Caco-2 (cell line): Measurements from ENCODE around the gene C14orf180. TPM values are rescaled to one million over a fixed set of nuclear protein-coding genes. Genes with fewer than 3 reads are reported as not detected.

Source experiments
- BruUV-seq: library from RNA; stranded (reverse); fragments of 400-500 nt; replicated peaks from 2 replicates; lab custom pipeline; 2021; lab: Mats Ljungman, UMichigan
- CTCF ChIA-PET: fragments of 300-600 bp; sonication (Branson Sonifier 250); formaldehyde crosslinking; loops from one replicate; lab custom pipeline; 2022; ENCODE audit warnings: antibody characterized with exemption; lab: Charles Lee
- POLR2A ChIA-PET: fragments of 300-600 bp; sonication (Branson Sonifier 250); formaldehyde crosslinking; loops from one replicate; lab custom pipeline; 2022; ENCODE audit warnings: antibody characterized with exemption; lab: Charles Lee
- DNase-seq, 2 experiments: peaks; one replicate each; pipeline versions ENCODE4 v3.0.0 to v3.0.0-alpha.2; 2020 to 2022
- H3K27me3 ChIP-seq: replicated peaks from 2 replicates; pipeline ENCODE4 v1.6.0; 2011; ENCODE audit warnings: low read length; ENCODE audit not compliant: control insufficient read depth, insufficient read depth
- H3K36me3 ChIP-seq: 2 replicates; pipeline ENCODE4 v1.5.1; 2011; ENCODE audit warnings: low read length; ENCODE audit not compliant: control insufficient read depth, insufficient read depth
- H3K4me1 ChIP-seq: fragments of 250-450 bp; sonication (Bioruptor Pico); 2 replicates; pipeline ENCODE4 v1.5.1; 2020; ENCODE audit warnings: mild to moderate bottlenecking
- H3K4me3 ChIP-seq: 2 replicates; pipeline ENCODE4 v1.5.1; 2011; ENCODE audit warnings: low read depth, mild to moderate bottlenecking, control low read depth, low read length
- H3K9me3 ChIP-seq: fragments of 250-450 bp; sonication (Bioruptor Pico); 2 replicates; pipeline ENCODE4 v1.5.1; 2020; ENCODE audit warnings: mild to moderate bottlenecking, moderate library complexity
- H3K27ac Mint-ChIP-seq: one replicate; pipeline ENCODE4 v1.8.0; 2022; ENCODE audit warnings: mixed read lengths; ENCODE audit not compliant: unreplicated experiment
- H3K27me3 Mint-ChIP-seq: one replicate; pipeline ENCODE4 v1.8.0; 2022; ENCODE audit warnings: mixed read lengths; ENCODE audit not compliant: insufficient read depth, unreplicated experiment
- H3K36me3 Mint-ChIP-seq: one replicate; pipeline ENCODE4 v1.8.0; 2022; ENCODE audit warnings: mild to moderate bottlenecking, mixed read lengths; ENCODE audit not compliant: insufficient read depth, unreplicated experiment
- H3K4me1 Mint-ChIP-seq: one replicate; pipeline ENCODE4 v1.8.0; 2022; ENCODE audit warnings: low read depth, mixed read lengths; ENCODE audit not compliant: unreplicated experiment
- H3K4me3 Mint-ChIP-seq: one replicate; pipeline ENCODE4 v1.8.0; 2022; ENCODE audit warnings: mild to moderate bottlenecking, moderate library complexity, mixed read lengths; ENCODE audit not compliant: unreplicated experiment
- H3K9me3 Mint-ChIP-seq: one replicate; pipeline ENCODE4 v1.8.0; 2022; ENCODE audit warnings: mixed read lengths; ENCODE audit not compliant: unreplicated experiment
- CTCF ChIP-seq, 2 experiments: fragments of 200-600 bp in 1 of 2; IDR thresholded peaks; 1 replicate in 1 of 2; 2 replicates in 1 of 2; pipeline versions ENCODE4 v1.5.1 to v1.8.0; 2011 to 2022; ENCODE audit warnings: antibody characterized with exemption in 1 of 2, control low read depth in 1 of 2, inconsistent platforms in 1 of 2, low read depth in 1 of 2, low read length in 1 of 2, mild to moderate bottlenecking in 1 of 2, moderate library complexity in 1 of 2; ENCODE audit not compliant: insufficient read depth in 1 of 2, severe bottlenecking in 1 of 2, unreplicated experiment in 1 of 2
- intact Hi-C: fragments of 100-400 bp; cut with micrococcal nuclease; formaldehyde crosslinking; loops from one replicate; pipeline ENCODE4 v1.10.0; 2022; ENCODE audit not compliant: unreplicated experiment
- total RNA-seq: library from RNA; stranded (reverse); gene quantifications from 2 replicates; pipeline ENCODE4 v1.2.3, GENCODE V29; 2022

The C14orf180 gene
- total RNA-seq, 1 experiment from 2014 or later = not detected

- Mint-ChIP-seq H3K36me3 (no peaks in the 10 kb centered on the region), H3K4me3 (no peak overlapping the region), H3K4me1 (no peaks in the 10 kb centered on the region), H3K27ac (no peak overlapping the region), H3K9me3 (no peaks in the 10 kb centered on the region), H3K27me3 (peaks cover 11% of the 10 kb centered on the region)
- ChIA-PET POLR2A (no interaction called here), CTCF (no interaction called here)
- no peak for TF ChIP-seq CTCF (IDR thresholded peaks at IDR 0.05; ENCODE audit: insufficient read depth in 1 of 2, low read depth in 1 of 2, low read length in 1 of 2, severe bottlenecking in 1 of 2, unreplicated experiment in 1 of 2)
- intact Hi-C loops = no loop called here
- DNase-seq = no peak
- Histone ChIP-seq H3K9me3 (no peaks in the 10 kb centered on the region), H3K27me3 (no peaks in the 10 kb centered on the region; the same call in 1 of the 2 replicates), H3K4me3 (no peak overlapping the region), H3K36me3 (no peaks in the 10 kb centered on the region), H3K4me1 (no peaks in the 10 kb centered on the region)
- no TSS peak for BruUV-seq
Measured at GRCh38 chr14:104597576-104597975, 18.0 kb downstream of the C14orf180 start.

- no peak overlapping the region for H3K27ac Mint-ChIP-seq
- no peak for TF ChIP-seq CTCF (IDR thresholded peaks at IDR 0.05; ENCODE audit: insufficient read depth in 1 of 2, low read depth in 1 of 2, low read length in 1 of 2, severe bottlenecking in 1 of 2, unreplicated experiment in 1 of 2)
- CTCF ChIA-PET = no interaction called here
Measured at GRCh38 chr14:104598039-104598909, 18.7 kb downstream of the C14orf180 start.

DNA sequence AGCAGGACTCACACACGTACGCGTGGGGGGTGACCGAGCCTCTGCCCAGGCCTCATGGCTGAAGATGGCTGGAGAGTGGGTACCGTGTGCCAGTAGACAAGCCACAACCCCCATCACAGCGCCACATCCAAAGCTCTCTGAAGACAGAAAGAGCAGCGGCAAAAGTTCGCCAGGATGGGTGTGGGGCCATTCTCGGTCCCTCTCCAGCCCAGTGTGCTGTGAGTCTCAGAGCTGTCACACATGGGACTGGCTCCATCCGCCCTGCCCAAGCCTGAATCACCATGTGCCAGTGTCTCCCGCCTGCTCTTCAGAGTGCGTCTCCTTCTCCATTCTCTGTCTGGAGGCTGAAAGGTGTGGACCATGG lies 19.3 kb downstream of the C14orf180 start:
- TF ChIP-seq CTCF (IDR thresholded peaks at IDR 0.05; ENCODE audit: insufficient read depth in 1 of 2, low read depth in 1 of 2, low read length in 1 of 2, severe bottlenecking in 1 of 2, unreplicated experiment in 1 of 2) = no peak
- POLR2A ChIA-PET = no interaction called here
- BruUV-seq = no TSS peak
- H3K27me3 ChIP-seq = no peaks in the 10 kb centered on the region; the same call in 1 of the 2 replicates
- H3K4me1 ChIP-seq = no peaks in the 10 kb centered on the region
- Mint-ChIP-seq H3K4me3 (no peak overlapping the region), H3K27ac (no peak overlapping the region), H3K36me3 (no peaks in the 10 kb centered on the region), H3K4me1 (no peaks in the 10 kb centered on the region), H3K27me3 (peaks cover 13% of the 10 kb centered on the region), H3K9me3 (no peaks in the 10 kb centered on the region)
- CTCF ChIA-PET = no interaction called here
- intact Hi-C loops = no loop called here
- H3K4me3 ChIP-seq = no peak overlapping the region
- no peaks in the 10 kb centered on the region for H3K9me3 ChIP-seq
- H3K36me3 ChIP-seq = no peaks in the 10 kb centered on the region
- DNase-seq = peak in 1 of 2 experiments; percentile 15

More at GRCh38 chr14:104598039-104598909, 18.7 kb downstream of the C14orf180 start:
- DNase-seq = no peak
- Mint-ChIP-seq H3K4me1 (no peaks in the 10 kb centered on the region), H3K4me3 (no peak overlapping the region), H3K36me3 (no peaks in the 10 kb centered on the region), H3K27me3 (peaks cover 10% of the 10 kb centered on the region), H3K9me3 (no peaks in the 10 kb centered on the region)
- POLR2A ChIA-PET = no interaction called here
- no peaks in the 10 kb centered on the region for H3K9me3 ChIP-seq
- H3K36me3 ChIP-seq = no peaks in the 10 kb centered on the region
- no peaks in the 10 kb centered on the region for H3K4me1 ChIP-seq
- intact Hi-C loops = no loop called here
- BruUV-seq = no TSS peak
- no peak overlapping the region for H3K4me3 ChIP-seq
- no peaks in the 10 kb centered on the region; the same call in 1 of the 2 replicates for H3K27me3 ChIP-seq
